ENCODE results near the gene SFPQ.
A peak's percentile ranks its signal among the peaks of the same experiment; 100 is the strongest.
"Not testable (repeated sequence)": the region's sequence is repeated elsewhere in the genome, so short reads cannot be mapped to it uniquely, and the experiment has no call there.

SFPQ gene

GRCh38 chr1:35175098-35175576 is 17.8 kb downstream of the SFPQ start:
- Histone ChIP-seq H3K36me3 (ENCODE audit: control insufficient read depth, insufficient read depth, low read length) (peaks cover 58% of the 10 kb centered on the region), H3K9me3 (ENCODE audit: control insufficient read depth, low read length) (no peaks in the 10 kb centered on the region), H3K27ac (ENCODE audit: low read depth, low read length, severe bottlenecking) (no peak overlapping the region), H3K4me3 (ENCODE audit: extremely low read depth, insufficient read depth, low read length, poor library complexity, severe bottlenecking) (no peak overlapping the region), H3K4me1 (ENCODE audit: control insufficient read depth, insufficient read depth, low read length, poor library complexity, severe bottlenecking) (no peaks in the 10 kb centered on the region)
- 88 to 100% methylated on average over 5 of the region's 9 CpGs for WGBS, 2 experiments (ENCODE audit: insufficient coverage in 2 of 2)

GRCh38 chr1:35173909-35174540 is 18.9 kb downstream of the SFPQ start:
- Histone ChIP-seq H3K9me3 (ENCODE audit: control insufficient read depth, low read length) (no peaks in the 10 kb centered on the region), H3K4me1 (ENCODE audit: control insufficient read depth, insufficient read depth, low read length, poor library complexity, severe bottlenecking) (no peaks in the 10 kb centered on the region), H3K4me3 (ENCODE audit: extremely low read depth, insufficient read depth, low read length, poor library complexity, severe bottlenecking) (no peak overlapping the region), H3K27ac (ENCODE audit: low read depth, low read length, severe bottlenecking) (peak overlapping the region; percentile 49), H3K36me3 (ENCODE audit: control insufficient read depth, insufficient read depth, low read length) (peaks cover 47% of the 10 kb centered on the region)
- WGBS, 2 experiments (ENCODE audit: insufficient coverage in 2 of 2), result 88% methylated on average over 1 of the region's 2 CpGs; no CpG with 5 or more reads in 1 of the 2 experiments

DNA sequence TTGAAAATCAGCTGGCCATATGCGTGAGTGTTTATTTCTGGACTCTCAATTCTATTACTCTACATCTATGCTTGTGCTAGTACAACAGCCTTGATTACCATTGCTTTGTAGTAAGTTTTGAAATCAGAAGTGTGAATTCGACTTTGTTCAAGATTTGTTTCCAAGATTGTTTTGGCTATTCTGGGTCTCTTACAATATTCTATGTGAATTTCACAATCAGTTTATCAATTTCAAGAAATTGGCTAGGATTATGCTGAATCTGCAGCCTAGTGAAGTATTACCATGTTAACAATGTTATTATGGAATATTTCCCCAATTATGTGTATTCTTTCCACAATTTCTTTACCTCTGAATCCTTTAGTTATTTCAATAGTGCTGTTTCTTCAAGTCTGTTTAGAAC is 19.5 kb downstream of the SFPQ start:
- Histone ChIP-seq H3K4me3 (ENCODE audit: extremely low read depth, insufficient read depth, low read length, poor library complexity, severe bottlenecking) (no peak overlapping the region), H3K9me3 (ENCODE audit: control insufficient read depth, low read length) (no peaks in the 10 kb centered on the region), H3K27ac (ENCODE audit: low read depth, low read length, severe bottlenecking) (no peak overlapping the region), H3K4me1 (ENCODE audit: control insufficient read depth, insufficient read depth, low read length, poor library complexity, severe bottlenecking) (no peaks in the 10 kb centered on the region), H3K36me3 (ENCODE audit: control insufficient read depth, insufficient read depth, low read length) (peaks cover 42% of the 10 kb centered on the region)
- WGBS, 2 experiments (ENCODE audit: insufficient coverage in 2 of 2), result 100% methylated on average over 1 of the region's 2 CpGs; no CpG with 5 or more reads in 1 of the 2 experiments

- Histone ChIP-seq H3K9me3 (ENCODE audit: control insufficient read depth, low read length) (no peaks in the 10 kb centered on the region), H3K4me1 (ENCODE audit: control insufficient read depth, insufficient read depth, low read length, poor library complexity, severe bottlenecking) (no peaks in the 10 kb centered on the region), H3K27ac (ENCODE audit: low read depth, low read length, severe bottlenecking) (no peak overlapping the region), H3K4me3 (ENCODE audit: extremely low read depth, insufficient read depth, low read length, poor library complexity, severe bottlenecking) (no peak overlapping the region), H3K36me3 (ENCODE audit: control insufficient read depth, insufficient read depth, low read length) (peaks cover 28% of the 10 kb centered on the region)
- WGBS, 2 experiments (ENCODE audit: insufficient coverage in 2 of 2), result 88 to 93% methylated on average over 6 of the region's 8 CpGs
Measured at GRCh38 chr1:35172022-35172421, 20.9 kb downstream of the SFPQ start.

DNA sequence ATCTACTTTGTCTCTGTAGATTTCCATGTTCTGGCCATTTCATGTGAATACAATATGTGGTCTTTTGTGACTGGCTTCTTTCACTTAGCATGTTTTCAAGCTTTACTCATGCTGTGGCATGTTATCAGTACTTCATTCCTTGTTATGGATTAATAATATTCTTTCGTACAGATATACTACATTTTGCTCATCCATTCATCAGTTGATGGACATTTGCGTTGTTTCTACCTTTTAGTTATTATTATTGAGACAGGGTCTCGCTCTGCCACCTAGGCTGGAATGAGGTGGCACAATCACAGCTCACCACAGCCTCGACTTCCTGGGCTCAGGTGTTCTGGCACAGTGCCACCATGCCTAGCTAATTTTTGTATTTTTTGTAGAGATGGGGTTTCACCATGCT is 21.4 kb downstream of the SFPQ start:
- 100% methylated on average over 2 of the region's 4 CpGs; no CpG with 5 or more reads in 1 of the 2 experiments for WGBS, 2 experiments (ENCODE audit: insufficient coverage in 2 of 2)
- Histone ChIP-seq H3K9me3 (ENCODE audit: control insufficient read depth, low read length) (no peaks in the 10 kb centered on the region), H3K27ac (ENCODE audit: low read depth, low read length, severe bottlenecking) (no peak overlapping the region), H3K4me3 (ENCODE audit: extremely low read depth, insufficient read depth, low read length, poor library complexity, severe bottlenecking) (no peak overlapping the region), H3K36me3 (ENCODE audit: control insufficient read depth, insufficient read depth, low read length) (peaks cover 24% of the 10 kb centered on the region), H3K4me1 (ENCODE audit: control insufficient read depth, insufficient read depth, low read length, poor library complexity, severe bottlenecking) (no peaks in the 10 kb centered on the region)

DNA sequence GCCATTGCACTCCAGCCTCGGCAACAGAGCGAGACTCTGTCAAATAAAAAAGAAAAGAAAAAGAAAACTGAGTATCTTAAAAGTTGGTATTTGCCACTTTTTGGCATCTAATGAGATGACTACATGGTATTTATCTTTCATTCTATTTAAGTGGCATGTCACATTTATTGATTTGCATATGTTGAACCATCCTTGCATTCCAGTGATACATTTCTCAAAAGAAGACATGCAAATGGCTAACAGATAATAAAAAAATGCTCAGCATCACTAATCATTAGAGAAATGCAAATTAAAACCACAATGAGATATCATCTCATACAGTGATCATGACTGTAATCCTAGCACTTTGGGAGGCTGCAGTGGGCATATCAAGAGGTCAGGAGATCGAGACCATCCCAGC is 28.1 kb downstream of the SFPQ start:
- Histone ChIP-seq H3K9me3 (ENCODE audit: control insufficient read depth, low read length) (peaks cover 10% of the 10 kb centered on the region), H3K36me3 (ENCODE audit: control insufficient read depth, insufficient read depth, low read length) (no peaks in the 10 kb centered on the region), H3K27ac (ENCODE audit: low read depth, low read length, severe bottlenecking) (no peak overlapping the region), H3K4me3 (ENCODE audit: extremely low read depth, insufficient read depth, low read length, poor library complexity, severe bottlenecking) (no peak overlapping the region), H3K4me1 (ENCODE audit: control insufficient read depth, insufficient read depth, low read length, poor library complexity, severe bottlenecking) (no peaks in the 10 kb centered on the region)
- 100% methylated on average over 2 of the region's 3 CpGs for WGBS, 2 experiments (ENCODE audit: insufficient coverage in 2 of 2)

DNA sequence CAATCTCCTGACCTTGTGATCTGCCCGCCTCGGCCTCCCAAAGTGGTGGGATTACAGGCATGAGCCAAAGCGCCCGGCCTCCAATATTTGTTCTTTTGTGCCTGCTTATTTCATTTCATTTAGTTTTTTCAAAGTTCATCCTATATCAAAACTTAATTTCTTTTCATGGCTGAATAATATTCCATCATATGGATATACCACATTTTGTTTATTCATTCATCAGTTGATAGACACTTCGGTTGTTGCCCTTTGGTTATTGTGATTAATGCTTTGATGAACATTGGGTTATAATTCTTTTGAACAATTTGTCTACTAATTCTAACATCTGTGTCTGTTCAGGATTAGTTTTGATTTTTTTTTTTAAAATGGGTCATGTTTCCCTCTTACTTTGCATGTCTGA is 41.7 kb downstream of the SFPQ start:
- 96 to 100% methylated on average over 2 to 4 of the region's 5 CpGs for WGBS, 2 experiments (ENCODE audit: insufficient coverage in 2 of 2)
- Histone ChIP-seq H3K36me3 (ENCODE audit: control insufficient read depth, insufficient read depth, low read length) (no peaks in the 10 kb centered on the region), H3K4me1 (ENCODE audit: control insufficient read depth, insufficient read depth, low read length, poor library complexity, severe bottlenecking) (no peaks in the 10 kb centered on the region), H3K4me3 (ENCODE audit: extremely low read depth, insufficient read depth, low read length, poor library complexity, severe bottlenecking) (no peak overlapping the region), H3K27ac (ENCODE audit: low read depth, low read length, severe bottlenecking) (no peak overlapping the region), H3K9me3 (ENCODE audit: control insufficient read depth, low read length) (no peaks in the 10 kb centered on the region)

DNA sequence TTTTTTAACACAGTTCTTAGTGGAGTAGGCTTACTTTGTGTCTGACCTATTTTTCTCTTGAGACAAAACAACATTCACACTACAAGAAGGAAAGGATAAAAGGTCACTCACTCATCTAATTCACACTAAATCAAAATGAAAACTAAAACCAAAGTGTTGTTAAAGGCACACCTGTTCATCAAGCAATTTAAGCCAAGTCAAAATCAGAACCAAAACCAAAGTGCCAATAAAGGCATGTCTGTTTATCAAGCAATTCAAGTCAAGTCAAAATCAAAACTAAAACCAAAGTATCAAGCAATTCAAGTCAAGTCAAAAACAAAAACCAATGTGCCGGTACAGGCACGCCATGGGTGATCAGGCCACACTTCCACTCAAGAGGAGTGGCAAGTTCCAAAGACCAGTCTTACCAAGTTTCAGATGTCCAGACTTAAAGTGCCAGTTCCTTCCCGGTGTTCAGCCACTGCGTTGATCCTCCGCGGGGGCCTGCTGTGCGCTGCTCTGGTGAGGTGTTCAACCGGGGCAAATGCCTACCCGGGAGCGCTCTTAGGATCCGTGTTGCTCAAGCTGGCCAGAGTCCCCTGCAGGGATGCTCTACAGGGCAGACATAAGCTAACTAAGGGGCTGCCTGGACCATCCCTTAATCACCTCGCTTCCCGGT is 46.9 kb downstream of the SFPQ start:
- H3K4me1 ChIP-seq (ENCODE audit: control insufficient read depth, insufficient read depth, low read length, poor library complexity, severe bottlenecking); H3K9me3 ChIP-seq (ENCODE audit: control insufficient read depth, low read length); H3K27ac ChIP-seq (ENCODE audit: low read depth, low read length, severe bottlenecking); H3K36me3 ChIP-seq (ENCODE audit: control insufficient read depth, insufficient read depth, low read length); H3K4me3 ChIP-seq (ENCODE audit: extremely low read depth, insufficient read depth, low read length, poor library complexity, severe bottlenecking): not testable (repeated sequence)
- 89 to 92% methylated on average over 12 to 13 of the region's 13 CpGs for WGBS, 2 experiments (ENCODE audit: insufficient coverage in 2 of 2)

- whole genome bisulfite sequencing, 2 experiments (ENCODE audit: insufficient coverage in 2 of 2), result 87 to 92% methylated on average over 10 of the region's 12 CpGs
Measured at GRCh38 chr1:35143737-35144508, 49.0 kb downstream of the SFPQ start.

GRCh38 chr1:35142728-35143127 is 50.2 kb downstream of the SFPQ start:
- not testable (repeated sequence) for H3K36me3 ChIP-seq (ENCODE audit: control insufficient read depth, insufficient read depth, low read length); H3K4me1 ChIP-seq (ENCODE audit: control insufficient read depth, insufficient read depth, low read length, poor library complexity, severe bottlenecking); H3K27ac ChIP-seq (ENCODE audit: low read depth, low read length, severe bottlenecking); H3K9me3 ChIP-seq (ENCODE audit: control insufficient read depth, low read length); H3K4me3 ChIP-seq (ENCODE audit: extremely low read depth, insufficient read depth, low read length, poor library complexity, severe bottlenecking)
- WGBS, 2 experiments (ENCODE audit: insufficient coverage in 2 of 2), result 89 to 90% methylated on average over 6 to 7 of the region's 9 CpGs

More at GRCh38 chr1:35143737-35144508, 49.0 kb downstream of the SFPQ start:
- Histone ChIP-seq H3K4me3 (ENCODE audit: extremely low read depth, insufficient read depth, low read length, poor library complexity, severe bottlenecking) (no peak overlapping the region), H3K36me3 (ENCODE audit: control insufficient read depth, insufficient read depth, low read length) (no peaks in the 10 kb centered on the region), H3K27ac (ENCODE audit: low read depth, low read length, severe bottlenecking) (no peak overlapping the region), H3K9me3 (ENCODE audit: control insufficient read depth, low read length) (no peaks in the 10 kb centered on the region), H3K4me1 (ENCODE audit: control insufficient read depth, insufficient read depth, low read length, poor library complexity, severe bottlenecking) (no peaks in the 10 kb centered on the region)

Data from mesodermal cell (in vitro differentiated cells).